HG03342 (cell line): Measurements from ENCODE around the gene PRAC2.

Experiments used
- ATAC-seq: cut with Tn5 transposase; IDR thresholded peaks from one replicate; pipeline ENCODE4 v1.9.1; 2021; ENCODE audit warnings: mild to moderate bottlenecking, moderate library complexity; ENCODE audit not compliant: unreplicated experiment

PRAC2 gene

DNA sequence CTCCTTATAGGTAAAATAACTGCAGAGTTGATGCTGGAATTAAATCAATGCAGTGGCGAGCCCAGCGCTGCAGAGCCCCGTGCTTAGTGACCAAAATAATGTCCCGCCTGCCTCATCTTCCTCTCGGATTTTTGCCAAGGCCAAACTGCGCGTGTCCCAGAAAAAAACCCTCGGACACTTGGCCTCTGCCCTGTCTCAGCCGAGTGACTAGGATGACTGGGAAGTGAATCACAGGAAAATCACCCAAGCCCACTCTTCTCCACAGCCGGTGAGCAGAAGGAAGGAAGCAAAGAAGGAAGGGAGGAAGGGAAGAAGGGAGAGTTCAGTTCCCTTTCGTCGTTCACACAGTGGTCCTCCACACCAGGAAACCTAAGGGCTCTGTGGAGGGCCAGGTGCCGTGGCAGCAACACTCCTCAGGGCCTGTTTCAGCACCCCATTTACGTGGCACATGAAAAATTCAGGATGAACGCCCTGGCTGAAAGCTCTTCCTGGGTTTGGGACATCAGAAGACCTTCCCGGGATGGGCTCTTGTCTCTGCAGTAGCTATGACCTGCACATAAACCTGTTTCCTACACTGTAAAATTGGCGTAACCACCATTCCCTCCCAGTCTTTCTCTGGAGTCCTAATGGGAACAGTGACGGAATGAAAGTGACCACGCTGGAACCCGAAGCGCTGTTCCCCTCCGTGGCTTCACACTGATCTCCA, 31.0 kb downstream of the PRAC2 start:
- no peak for ATAC-seq

DNA sequence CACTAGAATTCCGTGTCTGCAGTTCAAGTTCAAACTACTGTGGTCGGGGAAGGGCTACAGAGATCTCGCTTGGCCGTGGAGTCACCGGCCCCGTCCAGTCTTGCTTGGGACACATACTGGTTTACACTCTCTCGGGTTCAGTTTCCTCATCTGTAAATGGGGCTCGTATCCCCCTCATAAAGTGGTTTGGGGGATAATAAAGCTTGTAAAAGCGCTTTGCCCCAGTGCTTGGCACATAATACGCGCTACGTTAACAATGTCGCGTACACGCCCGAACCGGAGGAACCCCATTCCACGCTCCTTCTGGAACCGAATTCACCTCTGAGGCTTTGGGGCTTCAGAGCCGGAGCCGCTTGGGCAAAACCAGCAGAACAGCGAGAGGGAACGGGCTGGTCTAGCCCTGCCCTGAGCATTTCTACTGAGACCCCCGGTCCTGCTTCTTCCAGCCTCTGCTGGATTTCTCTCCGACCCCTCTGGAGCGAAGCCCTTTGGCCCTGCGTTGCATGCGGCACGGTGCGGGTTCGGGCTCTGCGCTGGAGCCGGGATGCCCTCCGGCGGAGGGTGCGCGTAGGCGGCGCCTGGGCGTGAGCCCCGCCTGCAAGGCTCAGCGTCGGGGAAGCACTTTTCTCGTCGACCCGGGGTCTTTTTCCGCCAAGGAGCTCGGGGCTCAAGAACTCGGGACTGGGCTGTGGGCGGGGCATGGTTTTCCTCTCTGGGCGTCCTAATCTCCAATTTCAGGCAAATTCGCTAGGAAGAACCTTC, 31.7 kb downstream of the PRAC2 start:
- no peak for ATAC-seq

DNA sequence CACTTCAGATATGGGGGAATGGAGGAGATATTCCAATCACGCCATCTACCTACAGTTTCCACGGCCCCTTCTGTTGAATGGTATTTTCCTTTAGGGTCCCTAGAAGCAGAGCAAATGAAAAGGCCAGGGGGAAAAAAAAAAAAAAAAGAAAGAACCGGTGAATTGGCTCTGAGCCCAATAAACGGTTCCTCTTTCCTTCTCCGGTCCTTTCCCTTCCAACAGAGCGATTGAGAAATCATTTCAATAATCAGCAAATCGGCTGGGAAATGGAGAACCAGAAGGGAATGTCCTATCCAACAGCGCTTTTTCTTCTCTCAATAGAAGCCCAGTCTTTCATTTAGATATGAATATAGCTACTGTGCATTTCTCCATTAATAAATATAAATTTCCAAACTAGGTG, 32.4 kb downstream of the PRAC2 start:
- no peak for ATAC-seq

DNA sequence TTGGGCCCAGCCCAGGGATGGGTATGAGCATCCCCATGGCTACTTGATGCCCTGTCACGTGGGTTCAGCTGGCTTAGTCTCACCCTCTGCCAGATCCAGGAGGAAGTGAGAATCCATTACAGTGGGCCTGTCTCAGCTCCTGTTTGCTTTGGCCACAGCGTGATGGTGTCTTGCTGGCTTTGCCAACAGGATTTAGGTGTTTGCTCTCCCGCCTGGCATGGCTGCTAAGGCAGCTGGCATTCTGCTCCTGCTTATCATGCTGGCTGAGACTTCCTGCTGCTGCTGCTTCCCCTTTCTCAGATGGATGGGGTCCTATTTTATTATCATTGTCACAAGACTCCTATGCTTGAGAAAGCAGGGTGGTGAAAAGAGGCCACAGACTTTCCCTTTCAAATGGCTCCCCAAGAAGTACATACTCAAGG, 33.9 kb downstream of the PRAC2 start:
- ATAC-seq: no peak

DNA sequence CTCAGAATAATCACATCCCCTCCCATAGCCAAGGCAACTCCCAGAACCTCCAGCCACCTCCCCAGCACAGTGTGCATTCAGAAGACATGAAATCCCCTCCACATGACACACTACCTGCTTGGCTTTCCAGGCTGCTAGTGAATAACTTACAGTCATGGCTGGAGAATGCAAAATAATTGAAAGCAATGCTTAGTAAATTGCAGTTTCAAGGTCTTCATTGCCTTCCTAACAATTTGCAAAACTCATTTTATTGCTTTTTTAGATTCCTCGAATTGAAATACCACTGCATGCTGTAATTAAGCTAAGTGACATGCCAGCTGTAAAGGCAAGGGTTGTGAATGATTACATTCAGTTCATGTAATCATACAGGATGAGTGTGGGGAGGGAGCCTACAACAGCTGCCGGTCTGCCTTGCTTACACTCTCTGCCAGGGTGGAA, 34.6 kb downstream of the PRAC2 start:
- ATAC-seq: no peak

DNA sequence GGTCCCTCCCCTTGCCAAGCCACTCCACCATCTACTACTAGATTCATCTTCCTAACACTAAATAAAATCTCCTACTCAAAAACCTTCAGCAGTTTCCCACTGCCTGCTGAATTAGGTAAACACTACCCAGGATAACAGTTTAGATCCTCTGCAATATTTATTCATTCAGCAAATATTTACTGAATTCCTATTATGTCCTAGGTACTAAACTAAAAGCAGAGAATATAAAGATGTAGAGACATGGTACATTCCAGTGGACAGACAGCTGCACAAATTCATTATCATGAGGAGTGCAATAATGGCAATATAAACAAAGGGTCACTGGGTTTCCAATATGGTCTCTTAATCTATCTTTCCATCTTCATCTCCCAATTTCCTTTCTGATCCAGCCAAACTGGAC, 36.3 kb downstream of the PRAC2 start:
- no peak for ATAC-seq

DNA sequence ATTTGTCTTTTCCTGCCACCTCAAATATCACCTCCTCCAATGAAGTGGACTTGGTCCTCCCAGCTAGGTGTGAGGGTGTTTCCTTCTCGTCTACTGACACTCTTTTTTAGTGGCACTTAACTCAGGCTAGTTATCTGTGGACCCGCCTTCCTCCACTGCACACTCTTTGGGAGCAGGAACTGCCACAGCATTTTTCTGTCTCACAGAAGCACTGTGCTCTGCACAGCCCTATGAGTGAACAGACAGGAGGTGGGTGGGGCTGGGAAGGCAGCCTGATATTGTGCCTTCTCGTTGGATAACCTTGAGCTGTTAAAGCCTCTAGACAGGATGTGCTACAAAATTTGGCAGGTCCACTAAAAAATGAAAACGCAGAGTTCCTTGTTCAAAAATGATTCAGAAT, 37.4 kb downstream of the PRAC2 start:
- no peak for ATAC-seq

DNA sequence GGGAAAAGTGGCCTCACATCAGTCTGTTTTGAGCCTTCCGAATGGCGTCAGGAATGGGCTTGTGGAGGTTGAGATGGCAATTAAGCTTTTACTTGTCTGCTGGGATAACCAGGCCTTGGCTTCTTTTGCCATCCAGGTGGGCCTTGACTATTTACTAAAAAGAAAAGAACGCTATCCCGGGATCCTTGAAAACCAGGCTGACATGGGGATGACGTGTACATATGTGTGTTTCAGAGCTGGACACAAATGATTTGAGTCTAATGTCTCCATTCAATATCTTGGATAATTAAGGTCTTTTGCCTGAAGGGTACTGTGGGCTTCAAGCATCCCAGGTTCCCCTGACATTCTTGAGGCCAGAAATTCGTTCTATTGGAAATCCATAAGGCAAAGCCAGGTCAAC, 38.1 kb downstream of the PRAC2 start:
- no peak for ATAC-seq

DNA sequence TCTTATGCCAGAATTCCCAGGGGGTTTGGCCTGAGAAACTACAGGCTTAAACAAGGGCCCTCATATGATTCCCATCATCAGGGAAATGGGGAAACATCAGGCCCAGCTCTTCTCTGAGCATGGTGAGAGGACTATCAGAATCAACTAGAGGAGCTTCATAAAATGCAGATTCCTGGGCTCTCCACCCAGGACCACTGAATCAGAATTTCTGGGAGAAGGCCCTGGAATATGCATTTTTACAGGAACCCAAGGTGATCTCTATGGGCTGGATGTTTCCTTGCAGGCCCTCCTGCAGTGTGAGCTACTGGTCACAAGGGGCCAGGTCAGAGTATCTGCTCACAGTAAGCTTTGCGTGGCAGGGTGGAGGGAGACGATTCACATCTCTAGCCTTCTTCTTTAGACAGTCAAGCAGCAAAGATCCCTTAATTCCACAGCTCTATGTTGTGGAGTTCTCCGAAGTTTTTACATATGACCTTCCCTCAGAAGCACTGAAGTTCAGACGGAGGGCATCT, 44.3 kb downstream of the PRAC2 start:
- no peak for ATAC-seq

DNA sequence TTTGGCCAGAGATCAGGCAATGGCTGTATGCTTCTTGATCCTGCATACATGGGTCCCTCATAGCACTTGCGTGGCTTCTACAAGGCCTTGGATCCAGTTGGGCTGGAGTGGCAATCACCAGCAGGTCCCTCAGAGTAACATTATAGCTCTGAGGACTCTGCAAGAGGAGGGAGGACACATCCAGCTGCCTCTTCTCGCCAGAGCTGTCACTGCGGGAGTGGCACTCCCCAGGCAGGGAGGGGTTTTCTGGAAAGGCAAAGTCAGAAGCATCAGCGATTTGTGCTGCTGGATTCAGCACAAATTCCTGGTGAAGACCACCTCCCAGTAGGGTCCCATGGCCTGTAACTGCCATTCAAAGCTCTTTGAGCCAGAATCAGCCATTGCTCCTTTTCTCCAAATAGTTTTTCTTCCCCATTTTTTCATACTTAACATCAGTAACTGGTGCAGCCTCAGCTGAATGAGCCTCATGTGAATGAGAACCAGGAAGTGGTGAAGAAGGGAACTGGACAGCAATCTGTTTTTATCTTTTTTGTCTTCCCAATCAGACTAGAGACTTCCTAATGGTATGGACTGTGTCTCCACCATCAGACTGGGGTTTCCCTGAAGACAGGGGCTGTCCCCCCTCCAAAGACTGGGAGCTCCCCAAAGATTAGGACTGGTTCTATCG, 46.2 kb downstream of the PRAC2 start:
- no peak for ATAC-seq

DNA sequence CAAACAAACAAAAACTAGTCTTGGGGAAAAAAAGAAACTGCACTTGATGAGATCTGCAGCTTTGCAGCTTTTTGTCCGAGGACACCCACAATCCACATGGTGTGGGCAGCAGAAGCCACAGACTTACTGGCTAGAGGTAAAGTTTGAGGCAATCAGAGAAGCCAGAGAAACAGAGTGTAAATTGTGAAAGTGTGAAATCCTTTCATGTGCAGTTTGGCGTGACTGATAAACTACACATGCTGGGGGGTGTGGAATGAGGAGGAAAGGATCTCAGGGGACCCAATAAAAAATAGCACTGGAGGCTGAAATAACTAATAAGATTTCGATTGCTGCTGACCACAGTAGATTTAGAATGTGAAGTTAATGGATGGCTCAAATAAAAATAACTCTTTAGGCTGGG, 48.0 kb downstream of the PRAC2 start:
- no peak for ATAC-seq

DNA sequence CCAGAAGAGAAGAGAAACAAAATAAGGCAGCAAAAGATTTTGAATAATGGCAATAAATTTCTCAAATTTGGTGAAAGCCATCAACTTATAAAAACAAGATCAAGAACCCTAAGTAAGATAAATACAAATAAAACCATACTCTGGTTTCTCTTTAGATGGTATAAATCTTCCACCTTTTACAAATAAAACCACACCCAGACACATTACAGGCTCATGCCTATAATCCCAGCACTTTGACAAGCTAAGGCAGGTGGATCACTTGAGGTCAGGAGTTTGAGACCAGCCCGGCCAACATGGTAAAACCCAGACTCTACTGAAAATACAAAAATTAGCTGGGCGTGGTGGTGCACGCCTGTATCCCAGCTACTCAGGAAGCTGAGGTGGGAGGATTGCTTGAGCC, 50.3 kb downstream of the PRAC2 start:
- no peak for ATAC-seq
